ENCODE data around the gene PRDM12. TPM values are rescaled to one million over a fixed set of nuclear protein-coding genes. Genes with fewer than 3 reads are reported as not detected.

PRDM12 gene
- total RNA-seq, 1 experiment from 2014 or later = 0.34 TPM

GRCh38 chr9:130636648-130637020, 27.8 kb upstream of the PRDM12 start:
- Mint-ChIP-seq H3K27me3 (ENCODE audit: insufficient read depth, unreplicated experiment) (no peaks in the 10 kb centered on the region), H3K4me3 (ENCODE audit: unreplicated experiment) (no peak overlapping the region), H3K9me3 (ENCODE audit: unreplicated experiment) (no peaks in the 10 kb centered on the region), H3K27ac (ENCODE audit: unreplicated experiment) (no peak overlapping the region), H3K36me3 (ENCODE audit: insufficient read depth, unreplicated experiment) (peaks cover 60% of the 10 kb centered on the region), H3K4me1 (ENCODE audit: low read depth, unreplicated experiment) (no peaks in the 10 kb centered on the region)
- no TSS peak for BruUV-seq (replicated peaks)
- H3K4me3 ChIP-seq (ENCODE audit: low read depth, low read length) = no peak overlapping the region
- ChIA-PET POLR2A (no interaction called here), CTCF (interaction anchor here (0.6 kb wide), 2 partner anchors 357 to 1937 kb away, joined by 3 to 4 read pairs; no protein-coding TSS in a partner anchor)
- no peaks in the 10 kb centered on the region; the same call in none of the 2 replicates for H3K36me3 ChIP-seq (ENCODE audit: control insufficient read depth, insufficient read depth, low read length)
- DNase-seq = no peak
- intact Hi-C loops (cut with micrococcal nuclease; ENCODE audit: unreplicated experiment) = no loop called here
- no peaks in the 10 kb centered on the region for H3K4me1 ChIP-seq
- no peaks in the 10 kb centered on the region for H3K27me3 ChIP-seq (replicated peaks; ENCODE audit: control insufficient read depth, insufficient read depth, low read length)
- H3K9me3 ChIP-seq = no peaks in the 10 kb centered on the region
- no peak for TF ChIP-seq CTCF (IDR thresholded peaks at IDR 0.05; ENCODE audit: insufficient read depth in 1 of 2, low read depth in 1 of 2, low read length in 1 of 2, severe bottlenecking in 1 of 2, unreplicated experiment in 1 of 2)

GRCh38 chr9:130638284-130639123, 25.9 kb upstream of the PRDM12 start:
- H3K27me3 ChIP-seq (replicated peaks; ENCODE audit: control insufficient read depth, insufficient read depth, low read length) = no peaks in the 10 kb centered on the region
- Mint-ChIP-seq H3K4me3 (ENCODE audit: unreplicated experiment) (no peak overlapping the region), H3K27ac (ENCODE audit: unreplicated experiment) (no peak overlapping the region), H3K27me3 (ENCODE audit: insufficient read depth, unreplicated experiment) (no peaks in the 10 kb centered on the region), H3K4me1 (ENCODE audit: low read depth, unreplicated experiment) (no peaks in the 10 kb centered on the region), H3K9me3 (ENCODE audit: unreplicated experiment) (no peaks in the 10 kb centered on the region), H3K36me3 (ENCODE audit: insufficient read depth, unreplicated experiment) (peaks cover 42% of the 10 kb centered on the region)
- intact Hi-C loops (cut with micrococcal nuclease; ENCODE audit: unreplicated experiment) = no loop called here
- no peaks in the 10 kb centered on the region for H3K4me1 ChIP-seq
- CTCF ChIA-PET = no interaction called here
- POLR2A ChIA-PET = no interaction called here
- no peaks in the 10 kb centered on the region; the same call in none of the 2 replicates for H3K36me3 ChIP-seq (ENCODE audit: control insufficient read depth, insufficient read depth, low read length)
- H3K4me3 ChIP-seq (ENCODE audit: low read depth, low read length) = no peak overlapping the region
- DNase-seq = no peak
- no peaks in the 10 kb centered on the region for H3K9me3 ChIP-seq
- TF ChIP-seq CTCF (IDR thresholded peaks at IDR 0.05; ENCODE audit: insufficient read depth in 1 of 2, low read depth in 1 of 2, low read length in 1 of 2, severe bottlenecking in 1 of 2, unreplicated experiment in 1 of 2) = no peak
- BruUV-seq (replicated peaks) = no TSS peak

- POLR2A ChIA-PET = no interaction called here
These were observed 25.1 kb upstream of the PRDM12 start for GRCh38 chr9:130639124-130639765.

More at GRCh38 chr9:130639124-130639765, 25.1 kb upstream of the PRDM12 start:
- BruUV-seq (replicated peaks) = no TSS peak
- CTCF ChIA-PET = no interaction called here
- no peaks in the 10 kb centered on the region for H3K27me3 ChIP-seq (replicated peaks; ENCODE audit: control insufficient read depth, insufficient read depth, low read length)
- no peaks in the 10 kb centered on the region; the same call in none of the 2 replicates for H3K36me3 ChIP-seq (ENCODE audit: control insufficient read depth, insufficient read depth, low read length)
- H3K27ac Mint-ChIP-seq (ENCODE audit: unreplicated experiment) = no peak overlapping the region
- no peak for TF ChIP-seq CTCF (IDR thresholded peaks at IDR 0.05; ENCODE audit: insufficient read depth in 1 of 2, low read depth in 1 of 2, low read length in 1 of 2, severe bottlenecking in 1 of 2, unreplicated experiment in 1 of 2)
- no peaks in the 10 kb centered on the region for H3K9me3 Mint-ChIP-seq (ENCODE audit: unreplicated experiment)
- H3K4me1 Mint-ChIP-seq (ENCODE audit: low read depth, unreplicated experiment) = no peaks in the 10 kb centered on the region
- H3K9me3 ChIP-seq = no peaks in the 10 kb centered on the region
- H3K4me1 ChIP-seq = no peaks in the 10 kb centered on the region
- H3K4me3 Mint-ChIP-seq (ENCODE audit: unreplicated experiment) = no peak overlapping the region
- no peaks in the 10 kb centered on the region for H3K27me3 Mint-ChIP-seq (ENCODE audit: insufficient read depth, unreplicated experiment)
- intact Hi-C loops (cut with micrococcal nuclease; ENCODE audit: unreplicated experiment) = no loop called here
- H3K36me3 Mint-ChIP-seq (ENCODE audit: insufficient read depth, unreplicated experiment) = peaks cover 34% of the 10 kb centered on the region
- H3K4me3 ChIP-seq (ENCODE audit: low read depth, low read length) = no peak overlapping the region
- DNase-seq = no peak

Data from Caco-2 (cell line).